Measurements from ENCODE around the gene ANKS1B.

ANKS1B gene

GRCh38 chr12:99367181-99367580 is 617.6 kb downstream of the ANKS1B start:
- Histone ChIP-seq H3K4me1 (no peaks in the 10 kb centered on the region), H3K27me3 (ENCODE audit: control insufficient read depth, insufficient read depth, low read length) (no peaks in the 10 kb centered on the region), H3K9ac (no peak overlapping the region), H3K36me3 (ENCODE audit: control insufficient read depth, insufficient read depth, low read length) (no peaks in the 10 kb centered on the region), H3K27ac (no peak overlapping the region), H3K4me3 (ENCODE audit: low read depth, low read length) (no peak overlapping the region), H2AFZ (no peak overlapping the region), H3K9me3 (ENCODE audit: control insufficient read depth, low read length) (no peaks in the 10 kb centered on the region), H3K79me2 (no peaks in the 10 kb centered on the region), H3K4me2 (ENCODE audit: low read length) (no peak overlapping the region)
- TF ChIP-seq CTCF (IDR thresholded peaks at IDR 0.05) = no peak

DNA sequence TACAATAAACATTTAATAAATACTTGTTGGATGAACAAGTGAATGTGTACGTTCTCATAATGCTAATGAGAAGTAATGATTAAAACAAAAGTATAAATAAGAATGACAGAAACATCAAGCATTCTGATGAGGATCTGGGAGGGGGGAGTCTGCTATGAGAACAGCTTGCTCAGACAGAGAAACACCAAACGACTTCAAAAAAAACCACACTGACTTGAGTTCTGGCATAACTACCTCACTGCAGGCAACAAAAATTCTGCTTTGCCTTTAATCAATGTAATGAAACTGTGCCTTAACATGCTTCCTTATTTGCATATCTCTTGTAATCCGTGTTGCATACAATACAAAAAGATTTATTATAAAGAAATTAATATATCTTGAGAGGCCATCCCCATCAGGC is 632.5 kb downstream of the ANKS1B start:
- Histone ChIP-seq H3K4me2 (ENCODE audit: low read length) (no peak overlapping the region), H3K79me2 (no peaks in the 10 kb centered on the region), H3K9ac (no peak overlapping the region), H3K27me3 (ENCODE audit: control insufficient read depth, insufficient read depth, low read length) (no peaks in the 10 kb centered on the region), H3K27ac (no peak overlapping the region), H3K9me3 (ENCODE audit: control insufficient read depth, low read length) (no peaks in the 10 kb centered on the region), H3K36me3 (ENCODE audit: control insufficient read depth, insufficient read depth, low read length) (no peaks in the 10 kb centered on the region), H3K4me1 (no peaks in the 10 kb centered on the region), H2AFZ (no peak overlapping the region), H3K4me3 (ENCODE audit: low read depth, low read length) (no peak overlapping the region)
- no peak for TF ChIP-seq CTCF (IDR thresholded peaks at IDR 0.05)

DNA sequence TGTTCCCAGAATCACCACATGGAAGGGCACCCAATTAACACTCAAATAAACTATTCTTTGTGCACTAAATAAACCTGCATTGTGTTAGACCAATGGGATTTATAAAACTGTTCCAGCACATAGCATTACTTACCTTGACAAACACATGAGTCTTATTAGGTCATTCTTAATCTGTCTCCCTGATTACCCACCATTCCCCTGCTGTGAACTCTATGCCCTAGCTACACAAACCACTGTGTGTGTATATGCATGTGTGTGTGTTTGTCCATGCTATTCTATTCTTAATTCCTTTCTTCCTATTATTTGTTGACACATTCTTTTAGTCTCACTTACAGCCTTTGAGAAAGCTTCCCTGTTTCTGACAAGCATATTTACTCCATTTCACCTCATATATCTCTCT is 640.8 kb downstream of the ANKS1B start:
- Histone ChIP-seq H3K27ac (no peak overlapping the region), H3K9ac (no peak overlapping the region), H3K36me3 (ENCODE audit: control insufficient read depth, insufficient read depth, low read length) (no peaks in the 10 kb centered on the region), H2AFZ (no peak overlapping the region), H3K4me1 (no peaks in the 10 kb centered on the region), H3K4me3 (ENCODE audit: low read depth, low read length) (no peak overlapping the region), H3K79me2 (no peaks in the 10 kb centered on the region), H3K4me2 (ENCODE audit: low read length) (no peak overlapping the region), H3K27me3 (ENCODE audit: control insufficient read depth, insufficient read depth, low read length) (no peaks in the 10 kb centered on the region), H3K9me3 (ENCODE audit: control insufficient read depth, low read length) (no peaks in the 10 kb centered on the region)
- no peak for TF ChIP-seq CTCF (IDR thresholded peaks at IDR 0.05)

GRCh38 chr12:99339663-99340062 is 645.1 kb downstream of the ANKS1B start:
- Histone ChIP-seq H3K4me2 (ENCODE audit: low read length) (no peak overlapping the region), H3K27ac (no peak overlapping the region), H3K4me1 (no peaks in the 10 kb centered on the region), H2AFZ (no peak overlapping the region), H3K4me3 (ENCODE audit: low read depth, low read length) (no peak overlapping the region), H3K9ac (no peak overlapping the region), H3K27me3 (ENCODE audit: control insufficient read depth, insufficient read depth, low read length) (no peaks in the 10 kb centered on the region), H3K9me3 (ENCODE audit: control insufficient read depth, low read length) (no peaks in the 10 kb centered on the region), H3K79me2 (no peaks in the 10 kb centered on the region), H3K36me3 (ENCODE audit: control insufficient read depth, insufficient read depth, low read length) (no peaks in the 10 kb centered on the region)
- TF ChIP-seq CTCF (IDR thresholded peaks at IDR 0.05) = no peak

DNA sequence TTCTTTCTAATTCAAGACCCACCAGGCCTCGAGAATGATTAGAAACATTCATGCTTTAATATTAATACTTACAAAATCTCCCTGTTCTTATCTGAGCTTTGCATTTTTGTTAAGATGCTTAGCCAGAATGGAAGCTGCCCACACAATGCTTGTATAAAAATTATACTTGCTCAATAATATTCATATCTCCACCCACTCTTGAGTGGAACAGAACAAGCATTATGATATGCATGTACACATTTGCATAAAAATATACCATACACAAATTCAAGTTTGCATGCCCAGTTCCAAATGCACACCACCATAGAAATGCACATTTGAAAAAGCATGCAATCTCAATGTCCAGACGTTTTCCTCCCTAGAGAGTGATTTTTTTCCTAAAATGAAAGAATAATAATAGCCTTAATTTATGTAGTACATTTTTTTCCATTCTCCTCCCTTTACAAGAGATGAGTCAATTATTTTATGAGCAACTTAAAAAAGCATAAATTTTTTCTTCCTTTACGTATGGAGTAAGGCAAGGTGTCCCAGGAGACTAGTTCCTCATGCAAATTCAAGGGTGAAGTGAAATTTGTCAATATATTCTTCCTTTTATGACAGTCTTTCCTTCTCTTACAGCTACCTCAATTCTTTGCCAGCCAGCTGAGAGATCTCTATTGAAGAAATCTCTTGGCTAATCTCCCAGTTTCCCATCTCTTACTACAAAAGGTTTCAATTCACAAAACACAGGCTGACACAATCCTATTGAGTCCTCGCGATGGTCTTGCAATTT is 650.3 kb downstream of the ANKS1B start:
- Histone ChIP-seq H3K27ac (no peak overlapping the region), H3K9me3 (ENCODE audit: control insufficient read depth, low read length) (no peaks in the 10 kb centered on the region), H3K4me2 (ENCODE audit: low read length) (no peak overlapping the region), H3K4me1 (no peaks in the 10 kb centered on the region), H3K79me2 (no peaks in the 10 kb centered on the region), H3K4me3 (ENCODE audit: low read depth, low read length) (no peak overlapping the region), H3K9ac (no peak overlapping the region), H3K36me3 (ENCODE audit: control insufficient read depth, insufficient read depth, low read length) (no peaks in the 10 kb centered on the region), H2AFZ (no peak overlapping the region), H3K27me3 (ENCODE audit: control insufficient read depth, insufficient read depth, low read length) (no peaks in the 10 kb centered on the region)
- TF ChIP-seq CTCF (IDR thresholded peaks at IDR 0.05) = no peak

Measured in parathyroid adenoma (tissue), 2 donors.